Mesothelial cell of epicardium (in vitro differentiated cells): ENCODE results near the gene FAM240A. TPM values are rescaled to one million over a fixed set of nuclear protein-coding genes. Genes with fewer than 3 reads are reported as not detected.

Experiments used
- DNase-seq, 2 experiments: peaks; one replicate each; pipeline ENCODE4 v3.0.0; 2021; ENCODE audit warnings: low spot score in 2 of 2; ENCODE audit not compliant: unreplicated experiment in 2 of 2
- H3K27ac Mint-ChIP-seq: 2 replicates; pipeline ENCODE4 v1.8.0; 2021; ENCODE audit warnings: mixed read lengths
- H3K27me3 Mint-ChIP-seq: 2 replicates; pipeline ENCODE4 v1.8.0; 2021; ENCODE audit warnings: low read depth, mixed read lengths
- H3K36me3 Mint-ChIP-seq: 2 replicates; pipeline ENCODE4 v1.8.0; 2021; ENCODE audit warnings: mixed read lengths
- H3K4me1 Mint-ChIP-seq: 2 replicates; pipeline ENCODE4 v1.8.0; 2021; ENCODE audit warnings: mixed read lengths
- H3K4me3 Mint-ChIP-seq: 2 replicates; pipeline ENCODE4 v1.8.0; 2021; ENCODE audit warnings: mild to moderate bottlenecking, moderate library complexity, mixed read lengths
- H3K9me3 Mint-ChIP-seq: 2 replicates; pipeline ENCODE4 v1.8.0; 2021; ENCODE audit warnings: mixed read lengths
- total RNA-seq: library from RNA; stranded (reverse); gene quantifications from 3 replicates; pipeline ENCODE4 v1.2.1, GENCODE V29; 2021
- TF ChIP-seq, protein P1 (sequence below): fragments of 200-600 bp; sonication (generic); IDR thresholded peaks from one replicate; pipeline ENCODE4 v1.5.0; 2021; ENCODE audit warnings: antibody characterized with exemption; ENCODE audit not compliant: unreplicated experiment

The FAM240A gene
- total RNA-seq, 1 donor from 2014 or later = not detected

DNA sequence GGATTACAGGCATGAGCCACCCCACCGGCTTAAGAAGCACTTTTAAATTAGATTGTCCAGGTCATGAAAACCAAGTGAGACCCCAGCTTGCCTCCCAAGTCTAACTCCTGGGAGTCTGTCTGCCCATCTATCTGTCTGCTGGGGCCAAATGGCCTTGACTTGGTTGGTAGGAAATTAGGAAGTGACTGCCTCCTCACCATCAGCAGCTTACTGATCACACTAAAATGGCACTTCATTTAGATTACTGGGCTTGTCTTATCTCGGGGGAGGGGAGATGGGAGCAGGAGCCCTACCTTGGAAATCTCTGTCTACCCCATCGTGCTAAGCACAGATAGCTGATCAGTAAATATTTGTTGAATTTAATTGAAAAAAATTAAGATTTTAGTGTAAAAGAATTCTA lies 40.6 kb upstream of the FAM240A start:
- Mint-ChIP-seq H3K4me3 (no peak overlapping the region), H3K27me3 (peaks cover 19% of the 10 kb centered on the region), H3K36me3 (no peaks in the 10 kb centered on the region), H3K4me1 (peaks cover 24% of the 10 kb centered on the region), H3K9me3 (peaks cover 13% of the 10 kb centered on the region), H3K27ac (no peak overlapping the region)
- no peak for DNase-seq
- TF ChIP-seq, protein P1, sequence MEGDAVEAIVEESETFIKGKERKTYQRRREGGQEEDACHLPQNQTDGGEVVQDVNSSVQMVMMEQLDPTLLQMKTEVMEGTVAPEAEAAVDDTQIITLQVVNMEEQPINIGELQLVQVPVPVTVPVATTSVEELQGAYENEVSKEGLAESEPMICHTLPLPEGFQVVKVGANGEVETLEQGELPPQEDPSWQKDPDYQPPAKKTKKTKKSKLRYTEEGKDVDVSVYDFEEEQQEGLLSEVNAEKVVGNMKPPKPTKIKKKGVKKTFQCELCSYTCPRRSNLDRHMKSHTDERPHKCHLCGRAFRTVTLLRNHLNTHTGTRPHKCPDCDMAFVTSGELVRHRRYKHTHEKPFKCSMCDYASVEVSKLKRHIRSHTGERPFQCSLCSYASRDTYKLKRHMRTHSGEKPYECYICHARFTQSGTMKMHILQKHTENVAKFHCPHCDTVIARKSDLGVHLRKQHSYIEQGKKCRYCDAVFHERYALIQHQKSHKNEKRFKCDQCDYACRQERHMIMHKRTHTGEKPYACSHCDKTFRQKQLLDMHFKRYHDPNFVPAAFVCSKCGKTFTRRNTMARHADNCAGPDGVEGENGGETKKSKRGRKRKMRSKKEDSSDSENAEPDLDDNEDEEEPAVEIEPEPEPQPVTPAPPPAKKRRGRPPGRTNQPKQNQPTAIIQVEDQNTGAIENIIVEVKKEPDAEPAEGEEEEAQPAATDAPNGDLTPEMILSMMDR = no peak

DNA sequence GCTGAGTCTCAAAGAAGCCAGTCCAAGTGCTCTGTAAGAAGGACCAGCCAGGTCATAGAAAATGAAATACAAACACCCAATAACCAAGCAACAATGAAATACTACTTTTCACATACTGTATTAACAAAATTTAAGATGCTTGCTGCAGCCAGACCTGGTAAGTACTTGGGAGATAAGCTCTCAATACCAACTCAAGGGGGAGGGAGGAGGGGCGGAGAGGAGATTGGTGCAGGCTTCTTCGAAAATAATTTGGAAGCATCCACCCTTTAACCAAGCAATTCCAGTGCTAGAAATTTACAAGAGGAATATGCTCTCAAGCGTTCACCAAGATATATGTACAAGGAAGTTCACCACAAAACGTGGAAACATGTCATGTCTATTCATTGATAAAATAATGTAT lies 38.6 kb upstream of the FAM240A start:
- TF ChIP-seq, protein P1 = no peak
- no peak overlapping the region for H3K27ac Mint-ChIP-seq
- H3K4me1 Mint-ChIP-seq = peaks cover 36% of the 10 kb centered on the region
- peaks cover 13% of the 10 kb centered on the region for H3K9me3 Mint-ChIP-seq
- H3K36me3 Mint-ChIP-seq = no peaks in the 10 kb centered on the region
- DNase-seq = no peak
- peaks cover 25% of the 10 kb centered on the region for H3K27me3 Mint-ChIP-seq
- H3K4me3 Mint-ChIP-seq = no peak overlapping the region

DNA sequence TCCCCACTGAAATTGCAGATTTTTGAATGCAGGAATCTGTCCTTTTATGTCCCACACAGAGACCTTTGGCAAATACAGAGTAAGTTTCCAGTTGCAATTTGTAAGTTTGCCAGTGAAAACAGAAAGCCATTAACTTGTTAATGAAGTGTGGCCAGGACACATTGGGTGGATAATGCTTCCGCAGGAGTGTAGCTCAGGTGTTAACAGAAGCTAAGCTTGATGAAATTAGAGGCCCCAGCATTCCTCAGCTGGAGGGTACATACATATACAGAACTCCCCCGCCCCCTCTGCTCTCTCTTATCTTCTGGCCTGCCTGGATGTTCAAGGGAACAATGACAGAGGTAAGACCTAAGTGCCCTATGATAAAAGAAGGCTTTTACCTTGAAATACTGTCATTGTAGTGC lies 38.1 kb upstream of the FAM240A start:
- Mint-ChIP-seq H3K4me3 (no peak overlapping the region), H3K4me1 (peaks cover 39% of the 10 kb centered on the region), H3K27me3 (peaks cover 29% of the 10 kb centered on the region)

DNA sequence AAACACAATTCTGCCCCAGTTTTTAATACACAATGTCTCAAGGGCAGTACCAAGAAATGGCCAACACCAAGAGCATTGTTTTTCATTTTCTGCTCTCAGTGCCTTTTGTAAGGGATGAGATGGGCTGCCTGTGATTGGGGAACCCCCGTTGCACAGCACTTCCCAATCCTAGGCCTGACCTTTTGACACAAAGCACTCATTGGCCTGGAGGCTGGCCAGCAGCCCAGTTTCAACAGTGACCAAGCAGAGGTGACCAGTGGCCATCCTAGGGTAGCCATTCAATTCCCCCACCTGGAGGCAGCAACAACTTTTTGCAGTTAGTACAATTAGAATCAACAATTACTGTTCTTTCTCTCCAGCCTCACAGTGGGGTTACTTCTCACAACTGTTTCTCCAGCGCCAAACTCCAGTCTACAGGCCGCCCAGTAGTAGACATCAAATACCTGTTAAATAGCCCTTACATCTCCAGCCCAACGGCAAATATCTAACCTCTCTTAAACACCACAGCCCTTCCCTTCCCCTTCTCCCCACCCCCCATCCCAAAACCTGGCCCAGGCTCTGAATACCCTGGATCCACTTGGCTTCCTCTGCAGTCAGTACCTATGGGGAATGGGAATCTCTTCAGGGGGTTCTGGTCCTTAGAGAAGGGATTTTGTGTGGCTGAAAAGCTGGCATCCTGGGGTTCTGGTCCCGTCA lies 37.3 kb upstream of the FAM240A start:
- no peak overlapping the region for H3K4me3 Mint-ChIP-seq
- TF ChIP-seq, protein P1 = no peak
- H3K9me3 Mint-ChIP-seq = peaks cover 5% of the 10 kb centered on the region
- H3K36me3 Mint-ChIP-seq = no peaks in the 10 kb centered on the region
- DNase-seq = no peak
- peaks cover 41% of the 10 kb centered on the region for H3K4me1 Mint-ChIP-seq
- no peak overlapping the region for H3K27ac Mint-ChIP-seq
- H3K27me3 Mint-ChIP-seq = peaks cover 37% of the 10 kb centered on the region

More for the DNA sequence above, 38.1 kb upstream of the FAM240A start:
- H3K9me3 Mint-ChIP-seq = peaks cover 13% of the 10 kb centered on the region
- H3K36me3 Mint-ChIP-seq = no peaks in the 10 kb centered on the region
- TF ChIP-seq, protein P1 = no peak
- DNase-seq = no peak
- H3K27ac Mint-ChIP-seq = no peak overlapping the region

DNA sequence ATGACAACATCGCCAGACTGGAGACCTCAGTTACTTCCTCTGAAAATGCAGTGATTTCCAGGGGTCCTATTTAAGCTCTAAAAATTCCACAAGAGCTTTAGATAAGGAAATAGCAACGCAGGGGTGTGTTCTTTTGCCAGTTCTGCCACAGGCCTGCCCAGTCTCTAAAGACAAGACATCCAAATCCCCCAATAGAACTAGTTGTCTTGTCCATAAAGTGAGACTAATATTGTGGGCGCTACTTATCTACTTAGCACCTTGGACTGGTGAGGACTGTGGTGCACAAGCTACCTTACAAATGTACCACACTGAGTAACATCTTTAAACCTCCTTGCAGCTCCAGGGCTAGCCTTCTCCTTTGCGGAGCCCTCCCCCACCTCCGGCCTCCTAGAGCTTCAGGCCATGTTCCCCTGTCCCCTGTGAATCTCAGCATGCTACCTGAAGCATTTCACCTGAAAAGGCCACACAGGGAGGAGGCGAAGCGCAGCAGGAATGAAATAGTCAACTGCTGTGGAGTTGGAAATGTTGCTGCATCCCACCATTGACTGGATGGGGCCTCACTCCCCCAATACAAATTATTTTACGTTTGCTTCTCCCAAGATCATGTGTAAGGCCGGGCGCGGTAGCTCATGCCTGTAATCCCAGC lies 36.6 kb upstream of the FAM240A start:
- Mint-ChIP-seq H3K27me3 (peaks cover 44% of the 10 kb centered on the region), H3K4me3 (no peak overlapping the region), H3K36me3 (no peaks in the 10 kb centered on the region)

More for the DNA sequence above, 36.6 kb upstream of the FAM240A start:
- TF ChIP-seq, protein P1 = no peak
- Mint-ChIP-seq H3K4me1 (peaks cover 43% of the 10 kb centered on the region), H3K9me3 (no peaks in the 10 kb centered on the region), H3K27ac (no peak overlapping the region)
- no peak for DNase-seq
